ENCODE measurements around the gene TMEM117. TPM values are rescaled to one million over a fixed set of nuclear protein-coding genes. Genes with fewer than 3 reads are reported as not detected.

TMEM117 gene
- total RNA-seq, 2 experiments from 2014 or later = 0.95 to 0.96 TPM

DNA sequence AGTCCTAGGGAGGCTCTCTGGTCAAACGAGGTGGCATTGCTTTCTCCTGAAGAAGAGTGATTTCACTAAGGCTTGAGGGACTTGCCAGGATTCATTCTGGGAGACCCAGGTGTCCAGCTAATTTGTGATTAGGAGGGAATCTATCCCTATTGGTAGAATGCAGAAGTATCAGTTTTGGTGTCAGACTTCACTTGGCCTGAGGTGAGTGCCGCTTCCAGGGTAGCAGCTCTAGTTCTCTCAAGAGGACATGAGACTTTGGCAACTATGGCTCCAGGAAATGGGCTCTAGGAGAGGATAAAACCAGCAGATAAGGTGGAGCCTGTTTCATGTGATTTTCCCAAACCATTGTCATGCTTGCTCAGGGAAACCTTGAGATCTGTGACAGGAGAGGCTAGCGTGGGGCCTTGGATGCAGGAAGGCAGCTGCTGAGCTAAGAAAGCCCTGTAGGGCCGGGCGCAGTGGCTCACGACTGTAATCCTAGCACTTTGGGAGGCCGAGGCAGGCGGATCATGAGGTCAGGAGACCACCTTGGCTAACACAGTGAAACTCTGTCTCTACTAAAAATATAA lies 11.6 kb upstream of the TMEM117 start:
- no peak for DNase-seq
- H3K27me3 Mint-ChIP-seq = no peaks in the 10 kb centered on the region
- CTCF ChIA-PET = interaction anchor here (1.0 kb wide), 1 partner anchor 11 kb away, joined by 4 read pairs; the partner anchor contains the start of gene TMEM117
- H3K4me1 Mint-ChIP-seq (ENCODE audit: low read depth) = no peaks in the 10 kb centered on the region
- no peak for ATAC-seq
- no peak overlapping the region for H3K4me3 Mint-ChIP-seq
- no peaks in the 10 kb centered on the region for H3K36me3 Mint-ChIP-seq (ENCODE audit: low read depth)
- TF ChIP-seq, protein P1, sequence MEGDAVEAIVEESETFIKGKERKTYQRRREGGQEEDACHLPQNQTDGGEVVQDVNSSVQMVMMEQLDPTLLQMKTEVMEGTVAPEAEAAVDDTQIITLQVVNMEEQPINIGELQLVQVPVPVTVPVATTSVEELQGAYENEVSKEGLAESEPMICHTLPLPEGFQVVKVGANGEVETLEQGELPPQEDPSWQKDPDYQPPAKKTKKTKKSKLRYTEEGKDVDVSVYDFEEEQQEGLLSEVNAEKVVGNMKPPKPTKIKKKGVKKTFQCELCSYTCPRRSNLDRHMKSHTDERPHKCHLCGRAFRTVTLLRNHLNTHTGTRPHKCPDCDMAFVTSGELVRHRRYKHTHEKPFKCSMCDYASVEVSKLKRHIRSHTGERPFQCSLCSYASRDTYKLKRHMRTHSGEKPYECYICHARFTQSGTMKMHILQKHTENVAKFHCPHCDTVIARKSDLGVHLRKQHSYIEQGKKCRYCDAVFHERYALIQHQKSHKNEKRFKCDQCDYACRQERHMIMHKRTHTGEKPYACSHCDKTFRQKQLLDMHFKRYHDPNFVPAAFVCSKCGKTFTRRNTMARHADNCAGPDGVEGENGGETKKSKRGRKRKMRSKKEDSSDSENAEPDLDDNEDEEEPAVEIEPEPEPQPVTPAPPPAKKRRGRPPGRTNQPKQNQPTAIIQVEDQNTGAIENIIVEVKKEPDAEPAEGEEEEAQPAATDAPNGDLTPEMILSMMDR (IDR thresholded peaks at IDR 0.05) = no peak
- no peaks in the 10 kb centered on the region for H3K9me3 Mint-ChIP-seq
- H3K27ac Mint-ChIP-seq = no peak overlapping the region
- intact Hi-C loops (cut with micrococcal nuclease) = no loop called here
- POLR2A ChIA-PET = no interaction called here

DNA sequence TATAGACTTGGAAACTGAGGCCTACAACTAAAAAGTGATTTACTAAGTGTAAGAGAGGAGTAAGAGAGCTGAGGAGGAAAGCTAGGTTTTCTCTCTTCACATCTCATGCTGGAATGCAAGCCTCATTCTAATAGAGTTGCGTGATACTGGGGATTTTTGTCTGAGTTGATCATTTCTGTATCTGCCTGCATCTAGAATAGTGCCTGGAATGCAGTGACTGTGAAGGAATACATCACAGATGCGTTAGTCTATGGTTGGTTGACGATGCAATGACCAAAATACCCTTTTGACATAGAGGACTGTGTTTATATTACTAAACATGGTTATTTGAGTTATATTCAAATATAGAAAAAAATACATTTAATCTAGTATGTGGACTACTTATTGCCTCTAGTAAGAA lies 9.2 kb upstream of the TMEM117 start:
- H3K27me3 Mint-ChIP-seq = no peaks in the 10 kb centered on the region
- no peaks in the 10 kb centered on the region for H3K9me3 Mint-ChIP-seq
- ChIA-PET POLR2A (interaction anchor here (1.0 to 1.7 kb wide), 2 partner anchors 9 to 72 kb away, joined by 3 to 6 read pairs; partner anchors contain the start of gene TMEM117), CTCF (no interaction called here)
- H3K27ac Mint-ChIP-seq = no peak overlapping the region
- H3K4me1 Mint-ChIP-seq (ENCODE audit: low read depth) = peaks cover 6% of the 10 kb centered on the region
- no peak for DNase-seq
- ATAC-seq = no peak
- intact Hi-C loops (cut with micrococcal nuclease) = no loop called here
- H3K36me3 Mint-ChIP-seq (ENCODE audit: low read depth) = no peaks in the 10 kb centered on the region
- TF ChIP-seq, protein P1 (IDR thresholded peaks at IDR 0.05) = no peak
- no peak overlapping the region for H3K4me3 Mint-ChIP-seq

DNA sequence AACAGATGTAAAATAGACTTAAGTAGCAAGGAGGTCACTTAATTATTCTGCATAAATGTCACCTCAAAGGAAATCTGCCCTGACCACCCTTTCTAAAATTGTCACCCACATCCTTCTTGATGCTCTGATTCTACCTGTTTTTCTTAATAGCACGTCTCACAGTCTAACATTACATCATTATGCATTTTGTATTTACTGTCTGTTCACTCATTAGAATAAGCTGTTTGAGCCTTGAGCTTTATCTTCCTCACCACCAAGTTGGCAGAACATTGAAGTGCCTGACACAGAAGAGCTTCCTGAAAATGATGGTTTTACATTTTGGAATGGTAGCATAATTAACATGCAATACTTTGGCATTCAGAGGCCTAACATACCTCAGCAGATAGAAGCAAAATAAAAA lies 8.8 kb upstream of the TMEM117 start:
- H3K4me3 Mint-ChIP-seq = no peak overlapping the region
- no peak for DNase-seq
- POLR2A ChIA-PET = interaction anchor here (1.1 to 1.7 kb wide), 2 partner anchors 9 to 14 kb away, joined by 3 to 6 read pairs; partner anchors contain the start of gene TMEM117

DNA sequence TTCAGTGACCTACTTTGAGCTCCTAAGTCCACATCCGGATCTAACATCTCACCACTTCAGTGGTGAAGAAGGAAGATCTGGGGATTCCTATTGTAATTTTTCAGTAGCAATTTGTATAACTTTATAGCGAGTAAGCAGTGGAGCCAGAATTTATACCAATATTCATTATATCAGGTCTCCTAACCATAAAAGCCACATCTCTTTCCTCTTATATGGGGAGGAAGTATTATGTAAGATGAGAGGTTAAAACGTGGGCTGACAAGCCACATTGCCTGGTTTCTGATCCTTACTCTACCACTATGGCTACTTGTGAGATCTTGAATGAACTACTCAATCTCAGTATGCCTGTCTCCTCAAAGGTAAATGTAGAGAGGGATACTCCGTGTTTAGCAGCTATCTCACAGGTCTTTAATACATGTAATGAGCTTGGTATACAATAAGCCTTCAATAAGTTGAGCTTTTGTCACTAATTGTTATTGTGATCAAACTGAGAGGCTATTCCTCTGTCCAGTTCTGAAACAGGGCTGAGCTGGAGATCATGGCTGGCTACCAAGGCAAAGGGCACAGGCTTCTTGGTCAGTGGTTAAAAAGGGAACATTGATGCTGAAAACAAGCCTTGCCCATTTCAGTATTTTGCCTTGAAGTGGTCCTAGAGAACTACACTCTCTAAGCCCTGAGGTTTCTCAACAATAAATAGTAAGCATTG lies 3.3 kb upstream of the TMEM117 start:
- H3K27me3 Mint-ChIP-seq = peaks cover 5% of the 10 kb centered on the region
- ChIA-PET POLR2A (interaction anchor here (1.3 to 1.4 kb wide), 2 partner anchors 17 to 74 kb away, joined by 4 to 5 read pairs; partner anchors contain the start of genes IRAK4 and PUS7L), CTCF (interaction anchor here (1.2 to 1.9 kb wide), 4 partner anchors 15 to 50 kb away, joined by 4 to 7 read pairs (median 4); partner anchors contain the start of gene TWF1)
- no peaks in the 10 kb centered on the region for H3K9me3 Mint-ChIP-seq
- TF ChIP-seq, protein P1 (IDR thresholded peaks at IDR 0.05) = no peak
- ATAC-seq = peak; percentile 18
- peak; percentile 40 for DNase-seq
- intact Hi-C loops (cut with micrococcal nuclease) = no loop called here
- no peak overlapping the region for H3K27ac Mint-ChIP-seq
- peaks cover 37% of the 10 kb centered on the region for H3K4me1 Mint-ChIP-seq (ENCODE audit: low read depth)
- no peaks in the 10 kb centered on the region for H3K36me3 Mint-ChIP-seq (ENCODE audit: low read depth)
- H3K4me3 Mint-ChIP-seq = no peak overlapping the region

More for the DNA sequence above, 8.8 kb upstream of the TMEM117 start:
- Mint-ChIP-seq H3K27ac (no peak overlapping the region), H3K27me3 (no peaks in the 10 kb centered on the region), H3K9me3 (no peaks in the 10 kb centered on the region), H3K36me3 (ENCODE audit: low read depth) (no peaks in the 10 kb centered on the region), H3K4me1 (ENCODE audit: low read depth) (peaks cover 10% of the 10 kb centered on the region)
- TF ChIP-seq, protein P1 (IDR thresholded peaks at IDR 0.05) = no peak
- intact Hi-C loops (cut with micrococcal nuclease) = no loop called here
- CTCF ChIA-PET = no interaction called here
- no peak for ATAC-seq

DNA sequence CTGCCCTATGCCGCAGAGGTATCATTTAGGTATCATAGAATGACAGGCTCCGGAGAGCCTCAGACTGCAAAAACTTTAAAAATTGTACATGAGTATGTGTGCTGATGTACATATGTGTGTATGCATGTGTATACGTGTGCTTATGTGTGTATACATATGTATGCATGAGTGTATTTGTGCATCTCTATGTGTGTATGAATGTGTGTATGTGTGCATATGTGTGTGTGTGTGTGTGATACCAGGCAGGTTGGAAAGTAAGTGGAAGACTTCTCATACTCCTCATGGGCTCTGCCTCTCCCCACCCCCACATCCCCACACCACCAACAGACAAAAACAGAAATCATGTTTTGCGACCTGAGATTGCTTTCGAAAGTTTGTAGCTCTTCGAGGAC lies 621 bp upstream of the TMEM117 start:
- peak overlapping the region; percentile 78 for H3K27ac Mint-ChIP-seq
- H3K27me3 Mint-ChIP-seq = peaks cover 5% of the 10 kb centered on the region
- intact Hi-C loops (cut with micrococcal nuclease) = no loop called here
- peaks cover 49% of the 10 kb centered on the region for H3K4me1 Mint-ChIP-seq (ENCODE audit: low read depth)
- ChIA-PET POLR2A (interaction anchor here (1.0 to 1.3 kb wide), 3 partner anchors 9 to 58 kb away, joined by 3 to 6 read pairs (median 3); no protein-coding TSS in a partner anchor), CTCF (interaction anchor here (0.9 to 1.9 kb wide), 5 partner anchors 11 to 58 kb away, joined by 3 to 5 read pairs (median 4); partner anchors contain the start of gene TWF1)
- peak overlapping the region; percentile 73 for H3K4me3 Mint-ChIP-seq
- DNase-seq (peak; percentile 31), ATAC-seq (peak; percentile 12)
- TF ChIP-seq, protein P1 (IDR thresholded peaks at IDR 0.05) = no peak
- no peaks in the 10 kb centered on the region for H3K36me3 Mint-ChIP-seq (ENCODE audit: low read depth)
- H3K9me3 Mint-ChIP-seq = no peaks in the 10 kb centered on the region

Measured in activated CD8-positive, alpha-beta T cell treated with anti-CD3 and anti-CD28 coated beads for 36 hours (primary cell).